ENCODE data around the gene MCOLN3.
"Not testable (repeated sequence)": the region's sequence is repeated elsewhere in the genome, so short reads cannot be mapped to it uniquely, and the experiment has no call there.

Gene MCOLN3

DNA sequence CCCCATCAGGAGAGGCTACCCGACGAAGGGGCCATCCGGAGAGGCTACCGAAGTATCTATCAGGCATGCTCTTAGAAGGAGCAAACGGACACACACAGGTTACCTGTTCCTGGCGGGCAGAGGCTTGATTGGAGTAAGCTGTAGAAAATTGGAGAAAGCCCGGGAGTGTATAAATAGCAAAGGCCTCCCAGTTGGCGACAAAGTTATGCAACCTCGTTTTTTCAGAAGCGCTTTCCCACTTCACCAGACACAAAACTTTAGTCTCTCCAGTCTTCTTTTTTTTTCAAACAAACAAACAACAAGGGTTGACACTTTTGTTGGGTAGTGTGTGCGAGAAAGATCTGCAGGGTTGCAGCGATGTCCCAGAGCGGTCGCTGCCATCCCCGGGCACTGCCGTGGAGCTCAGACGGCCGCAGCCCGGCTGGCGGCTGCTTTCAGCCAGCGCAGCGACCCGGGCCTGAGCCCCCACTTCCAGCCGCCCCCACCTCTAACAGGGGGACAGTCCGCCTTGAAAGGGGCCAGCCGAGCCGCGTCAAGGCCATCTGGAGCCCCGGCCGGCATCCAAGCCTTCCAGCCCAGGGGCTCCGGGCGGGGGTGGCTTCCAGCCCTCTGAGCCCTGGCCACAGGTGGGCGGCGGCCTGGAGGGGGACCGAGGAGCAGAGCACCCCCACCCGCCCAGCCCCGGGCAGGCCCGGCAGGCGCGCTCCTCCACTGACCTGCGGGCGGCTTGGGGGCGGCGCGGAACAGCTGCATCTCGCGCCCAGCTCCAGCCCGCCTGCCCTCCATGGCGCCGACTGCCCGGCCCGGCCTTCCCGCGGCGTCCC lies 616 bp downstream of the MCOLN3 start:
- DNase-seq (ENCODE audit: low read depth, low spot score), result no peak

GRCh38 chr1:85047144-85047471 lies 1.2 kb downstream of the MCOLN3 start:
- no peak for DNase-seq (ENCODE audit: low read depth, low spot score)

DNA sequence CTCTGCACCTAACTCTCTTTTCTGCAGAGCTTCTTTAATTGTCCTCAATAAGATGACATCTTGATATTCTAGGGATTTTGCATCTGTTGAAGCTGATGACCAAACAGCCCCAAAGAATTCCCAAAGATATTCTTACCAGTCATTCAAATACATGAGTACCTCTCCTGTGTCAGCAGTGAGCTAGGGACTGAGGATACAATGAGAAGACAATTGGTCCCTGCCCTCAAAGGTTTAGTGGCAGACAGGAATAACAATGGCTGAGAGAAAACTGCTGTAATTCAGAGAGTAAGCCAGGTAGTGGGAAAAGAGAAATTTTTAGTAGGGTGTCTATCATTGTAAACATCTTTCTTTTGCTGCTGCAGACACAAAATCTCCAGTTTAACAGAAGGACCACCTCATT lies 5.9 kb downstream of the MCOLN3 start:
- no peak for DNase-seq (ENCODE audit: low read depth, low spot score)

DNA sequence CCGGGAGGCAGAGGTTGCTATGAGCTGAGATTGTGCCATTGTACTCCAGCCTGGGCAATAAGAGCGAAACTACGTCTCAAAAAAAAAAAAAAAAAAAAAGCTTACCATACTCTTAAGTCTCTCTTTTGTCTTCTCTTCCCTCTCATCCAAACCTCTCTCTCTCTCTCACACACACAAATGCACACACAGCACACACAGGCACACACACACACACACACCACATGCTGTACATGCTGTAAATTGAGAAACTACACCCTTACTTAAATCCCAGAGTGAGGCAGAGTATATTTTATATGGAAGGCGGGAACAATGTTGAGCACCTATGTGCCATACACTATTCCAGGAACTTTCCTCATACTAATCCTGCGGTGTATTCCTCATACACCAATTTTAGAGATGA lies 6.5 kb downstream of the MCOLN3 start:
- no peak for DNase-seq (ENCODE audit: low read depth, low spot score)

DNA sequence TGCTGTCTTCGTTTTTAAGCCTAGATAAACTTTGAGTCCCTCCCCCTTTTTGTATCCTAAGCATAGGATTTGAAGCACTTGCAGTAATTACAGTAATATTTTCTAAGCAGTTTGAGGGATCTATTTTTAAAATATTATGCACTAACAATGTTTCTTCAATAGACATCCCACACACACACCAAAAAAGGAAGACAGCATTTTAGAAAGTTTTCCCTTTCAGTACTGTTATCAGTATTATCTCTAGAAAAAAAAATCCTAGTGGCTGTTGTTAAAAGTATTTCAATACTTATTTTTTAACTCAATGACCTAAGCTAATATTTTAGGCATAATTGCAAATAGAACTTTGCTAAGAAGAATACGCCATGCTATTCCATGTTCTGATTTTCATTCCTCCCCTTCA lies 15.1 kb downstream of the MCOLN3 start:
- no peak for DNase-seq (ENCODE audit: low read depth, low spot score)

GRCh38 chr1:85030536-85030935 lies 17.8 kb downstream of the MCOLN3 start:
- DNase-seq (ENCODE audit: low read depth, low spot score), result no peak

- no peak for DNase-seq (ENCODE audit: low read depth, low spot score)
Measured at GRCh38 chr1:85028151-85028550, 20.1 kb downstream of the MCOLN3 start.

GRCh38 chr1:85027242-85027983 lies 20.9 kb downstream of the MCOLN3 start:
- DNase-seq (ENCODE audit: low read depth, low spot score), result no peak

DNA sequence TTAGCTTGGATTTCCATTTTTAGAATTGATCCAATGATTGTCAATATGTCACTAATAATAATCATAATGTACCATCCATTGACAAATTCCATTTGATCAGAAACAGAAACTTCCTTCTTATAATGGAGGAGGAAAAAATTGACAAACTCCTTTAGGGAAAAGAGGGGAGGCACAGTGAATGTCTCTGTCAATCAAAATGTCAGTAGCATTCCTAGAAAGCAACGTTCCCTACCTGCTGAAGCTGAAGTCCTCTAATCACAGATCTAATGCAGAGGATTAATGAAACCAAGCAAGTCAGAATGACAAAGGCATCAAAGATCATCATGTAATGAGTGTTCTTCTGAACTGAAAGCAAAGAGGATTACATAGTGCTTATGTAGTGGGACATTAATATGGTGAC lies 22.4 kb downstream of the MCOLN3 start:
- DNase-seq (ENCODE audit: low read depth, low spot score), result no peak

DNA sequence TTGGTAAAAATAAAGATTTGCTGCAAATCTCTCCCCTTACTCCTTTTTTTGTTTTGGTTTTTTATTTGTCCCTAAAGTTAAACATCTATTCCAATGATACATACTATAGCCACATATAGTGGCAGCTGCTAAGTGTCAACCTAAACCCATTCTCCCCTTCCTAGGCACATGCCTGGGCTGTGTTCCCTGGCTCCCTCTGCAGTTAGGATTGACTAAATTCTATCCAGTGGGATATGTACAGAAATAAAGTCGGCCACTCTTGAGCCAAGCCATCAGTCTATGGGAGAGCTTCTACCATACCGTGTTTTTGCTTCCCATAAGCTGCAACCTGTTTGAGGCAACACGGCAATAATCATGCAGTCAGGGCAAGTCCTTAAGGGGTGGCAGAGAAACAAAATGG lies 23.6 kb downstream of the MCOLN3 start:
- no peak for DNase-seq (ENCODE audit: low read depth, low spot score)

GRCh38 chr1:85022700-85023099 lies 25.6 kb downstream of the MCOLN3 start:
- no peak for DNase-seq (ENCODE audit: low read depth, low spot score)

DNA sequence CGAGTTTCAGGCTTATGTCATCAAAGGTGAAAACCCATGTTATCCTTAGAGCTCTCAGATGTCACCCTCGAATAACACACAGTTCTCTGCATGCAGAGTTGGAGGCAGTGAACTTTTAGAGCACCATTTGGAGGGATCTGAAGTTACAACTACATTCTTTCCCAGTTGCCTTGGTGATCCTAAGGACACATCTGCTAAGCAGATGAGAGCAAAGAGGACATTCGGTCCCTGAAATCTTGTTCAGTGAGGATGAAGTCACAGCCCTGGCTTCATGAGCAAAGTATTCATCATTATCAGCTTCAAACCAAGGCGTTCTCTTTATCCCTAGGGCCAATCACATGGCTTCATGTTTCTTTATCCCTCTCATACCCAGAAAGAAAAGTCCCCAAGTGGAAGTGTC lies 28.3 kb downstream of the MCOLN3 start:
- DNase-seq (ENCODE audit: low read depth, low spot score), result no peak

GRCh38 chr1:85015826-85016225 lies 32.5 kb downstream of the MCOLN3 start:
- no peak for DNase-seq (ENCODE audit: low read depth, low spot score)

- not testable (repeated sequence) for DNase-seq (ENCODE audit: low read depth, low spot score)
Measured at GRCh38 chr1:85005641-85006040, 42.7 kb downstream of the MCOLN3 start.

GRCh38 chr1:85001742-85002141 lies 46.6 kb downstream of the MCOLN3 start:
- no peak for DNase-seq (ENCODE audit: low read depth, low spot score)

GRCh38 chr1:84998642-84999280 lies 49.5 kb downstream of the MCOLN3 start:
- no peak for DNase-seq (ENCODE audit: low read depth, low spot score)

DNA sequence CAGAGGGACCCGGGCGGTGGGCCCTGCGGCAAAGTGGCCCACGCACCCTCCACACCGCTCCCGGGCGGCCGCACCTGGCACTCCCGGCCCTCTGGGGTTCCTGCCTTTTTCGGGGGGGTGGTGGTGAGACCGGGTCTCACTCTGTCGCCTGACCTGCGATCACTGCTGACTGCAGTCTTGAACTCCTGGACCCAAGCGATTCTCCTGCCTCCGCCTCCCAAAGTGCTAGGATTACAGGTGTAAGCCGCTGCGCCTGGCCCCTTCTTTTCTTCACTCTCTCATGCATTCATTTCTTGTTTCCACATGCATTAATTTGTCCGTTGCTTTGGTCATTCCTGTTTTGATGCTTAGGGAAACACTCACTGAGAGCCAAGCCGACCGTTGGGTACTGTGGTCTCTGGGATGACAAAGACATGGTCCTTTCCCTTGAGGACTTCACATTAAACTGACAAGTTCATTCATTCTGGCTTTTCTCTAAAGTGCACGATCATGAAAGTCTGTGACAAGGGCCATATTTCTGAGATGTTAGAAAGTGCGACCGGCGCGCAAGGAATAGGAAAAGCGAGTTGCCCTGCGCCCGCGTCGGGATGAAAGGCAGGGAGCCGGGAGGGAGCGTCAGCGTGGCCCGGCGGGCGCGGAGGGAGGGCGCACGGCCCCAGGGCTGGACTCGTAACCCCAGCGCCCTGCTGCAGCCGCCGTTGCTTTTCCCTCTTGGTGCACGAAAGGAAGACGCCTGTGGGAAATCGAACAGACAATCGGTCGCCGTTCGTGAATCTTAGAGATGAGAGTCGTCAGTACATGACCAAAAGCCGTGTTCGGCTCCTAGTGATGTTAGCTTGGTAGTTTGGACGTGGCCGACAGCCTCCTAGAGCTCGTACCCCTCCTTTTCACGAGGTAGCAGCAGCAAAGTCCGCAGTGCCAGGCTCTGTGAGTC lies 50.4 kb downstream of the MCOLN3 start:
- no peak for DNase-seq (ENCODE audit: low read depth, low spot score)

GRCh38 chr1:84996846-84997666 lies 51.2 kb downstream of the MCOLN3 start, which contains the start of gene MCOLN2:
Gene MCOLN2 (minus strand): TSS chr1:84997113. CDS start chr1:84996872, 241 bp downstream.
- no peak for DNase-seq (ENCODE audit: low read depth, low spot score)

- no peak for DNase-seq (ENCODE audit: low read depth, low spot score)
Measured at GRCh38 chr1:84995484-84996334, 52.6 kb downstream of the MCOLN3 start.

Data from brain pericyte (primary cell).